Measurements from ENCODE around the gene CCDC82. TPM values are rescaled to one million over a fixed set of nuclear protein-coding genes. Genes with fewer than 3 reads are reported as not detected.

The CCDC82 gene
- total RNA-seq, 2 experiments from 2014 or later: 23.7 to 24.4 TPM

DNA sequence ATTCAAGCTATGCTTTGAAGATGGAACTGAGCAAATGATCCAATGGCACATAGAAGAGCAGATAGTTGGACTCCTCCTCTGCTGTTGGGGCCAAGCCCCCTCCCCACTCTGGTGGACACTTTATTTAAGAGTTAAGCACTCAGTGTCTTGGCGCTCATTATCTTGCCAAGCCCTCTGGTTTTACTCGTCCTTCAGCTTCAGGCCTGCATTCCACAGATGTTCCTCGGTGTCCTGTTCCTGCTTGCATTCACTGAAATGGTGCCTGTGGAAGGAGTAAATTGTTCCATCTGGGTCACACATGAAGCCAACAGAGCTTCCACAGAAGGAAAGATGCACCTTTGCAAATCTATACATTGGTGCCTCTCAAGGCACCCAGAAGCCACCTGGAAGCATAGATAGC lies 72.8 kb downstream of the CCDC82 start:
- no peaks in the 10 kb centered on the region for H3K9me3 ChIP-seq (ENCODE audit: control insufficient read depth in 1 of 2, insufficient read depth in 1 of 2, low read length in 2 of 2)
- H3K4me3 ChIP-seq (ENCODE audit: low read length): no peak overlapping the region
- ATAC-seq (ENCODE audit: poor library complexity) (no peak), DNase-seq (no peak)
- H3K36me3 ChIP-seq (ENCODE audit: insufficient read depth, low read length): peaks cover 14% of the 10 kb centered on the region
- H3K27me3 ChIP-seq (ENCODE audit: control insufficient read depth in 1 of 2, insufficient read depth in 2 of 2, low read length in 2 of 2): no peaks in the 10 kb centered on the region
- H3K27ac ChIP-seq (ENCODE audit: low read depth in 1 of 2, low read length in 2 of 2): no peak overlapping the region
- peak overlapping the region; percentile 85 for H3K27ac Mint-ChIP-seq
- no peak overlapping the region for H3K4me3 Mint-ChIP-seq
- ChIA-PET CTCF (interaction anchor here (1.5 kb wide), 1 partner anchor 26 kb away, joined by 5 read pairs; the partner anchor contains the start of gene MAML2), POLR2A (interaction anchor here (1.2 kb wide), 1 partner anchor 74 kb away, joined by 3 read pairs; no protein-coding TSS in a partner anchor)
- no peaks in the 10 kb centered on the region for H3K27me3 Mint-ChIP-seq
- H3K36me3 Mint-ChIP-seq (ENCODE audit: low read depth): peaks cover 77% of the 10 kb centered on the region
- peaks cover 100% of the 10 kb centered on the region for H3K4me1 Mint-ChIP-seq (ENCODE audit: low read depth)
- intact Hi-C loops (cut with DNase I, micrococcal nuclease): no loop called here
- no peaks in the 10 kb centered on the region for H3K9me3 Mint-ChIP-seq
- TF ChIP-seq, protein P1, sequence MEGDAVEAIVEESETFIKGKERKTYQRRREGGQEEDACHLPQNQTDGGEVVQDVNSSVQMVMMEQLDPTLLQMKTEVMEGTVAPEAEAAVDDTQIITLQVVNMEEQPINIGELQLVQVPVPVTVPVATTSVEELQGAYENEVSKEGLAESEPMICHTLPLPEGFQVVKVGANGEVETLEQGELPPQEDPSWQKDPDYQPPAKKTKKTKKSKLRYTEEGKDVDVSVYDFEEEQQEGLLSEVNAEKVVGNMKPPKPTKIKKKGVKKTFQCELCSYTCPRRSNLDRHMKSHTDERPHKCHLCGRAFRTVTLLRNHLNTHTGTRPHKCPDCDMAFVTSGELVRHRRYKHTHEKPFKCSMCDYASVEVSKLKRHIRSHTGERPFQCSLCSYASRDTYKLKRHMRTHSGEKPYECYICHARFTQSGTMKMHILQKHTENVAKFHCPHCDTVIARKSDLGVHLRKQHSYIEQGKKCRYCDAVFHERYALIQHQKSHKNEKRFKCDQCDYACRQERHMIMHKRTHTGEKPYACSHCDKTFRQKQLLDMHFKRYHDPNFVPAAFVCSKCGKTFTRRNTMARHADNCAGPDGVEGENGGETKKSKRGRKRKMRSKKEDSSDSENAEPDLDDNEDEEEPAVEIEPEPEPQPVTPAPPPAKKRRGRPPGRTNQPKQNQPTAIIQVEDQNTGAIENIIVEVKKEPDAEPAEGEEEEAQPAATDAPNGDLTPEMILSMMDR (IDR thresholded peaks at IDR 0.05): no peak
- peaks cover 41% of the 10 kb centered on the region for H3K4me1 ChIP-seq (ENCODE audit: insufficient read depth, low read length)

DNA sequence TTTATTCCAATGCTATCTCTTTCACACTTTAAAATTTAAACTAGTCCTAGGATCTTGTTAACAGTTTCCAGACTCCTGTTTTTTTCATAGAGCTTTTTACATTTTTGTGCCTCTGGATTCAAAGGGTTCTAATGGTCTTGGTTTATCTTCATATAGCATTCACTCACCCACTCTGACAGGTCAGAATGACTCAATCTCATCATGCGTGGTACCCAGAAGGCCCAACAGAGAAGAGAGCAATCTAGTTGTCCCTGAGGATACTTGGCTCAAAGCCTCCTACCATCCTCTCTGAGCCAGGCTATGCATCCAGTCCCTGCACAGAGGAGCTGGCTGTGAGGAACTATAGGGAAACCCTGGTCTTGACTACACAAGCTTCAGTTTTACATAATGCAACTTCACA lies 74.2 kb downstream of the CCDC82 start:
- Histone ChIP-seq H3K27ac (ENCODE audit: low read depth in 1 of 2, low read length in 2 of 2) (no peak overlapping the region), H3K27me3 (ENCODE audit: control insufficient read depth in 1 of 2, insufficient read depth in 2 of 2, low read length in 2 of 2) (no peaks in the 10 kb centered on the region), H3K9me3 (ENCODE audit: control insufficient read depth in 1 of 2, insufficient read depth in 1 of 2, low read length in 2 of 2) (no peaks in the 10 kb centered on the region), H3K4me1 (ENCODE audit: insufficient read depth, low read length) (peaks cover 39% of the 10 kb centered on the region), H3K36me3 (ENCODE audit: insufficient read depth, low read length) (peaks cover 17% of the 10 kb centered on the region), H3K4me3 (ENCODE audit: low read length) (no peak overlapping the region)
- TF ChIP-seq, protein P1 (IDR thresholded peaks at IDR 0.05): no peak
- H3K4me3 Mint-ChIP-seq: no peak overlapping the region
- POLR2A ChIA-PET: interaction anchor here (2.0 to 2.1 kb wide), 2 partner anchors 10 to 23 kb away, joined by 5 to 9 read pairs; no protein-coding TSS in a partner anchor
- H3K27me3 Mint-ChIP-seq: no peaks in the 10 kb centered on the region
- H3K27ac Mint-ChIP-seq: peak overlapping the region; percentile 85
- CTCF ChIA-PET: interaction anchor here (0.7 to 1.9 kb wide), 2 partner anchors 8 to 28 kb away, joined by 3 to 8 read pairs; partner anchors contain the start of gene MAML2
- no peak for ATAC-seq (ENCODE audit: poor library complexity)
- intact Hi-C loops (cut with DNase I, micrococcal nuclease): no loop called here
- peaks cover 100% of the 10 kb centered on the region for H3K4me1 Mint-ChIP-seq (ENCODE audit: low read depth)
- no peak for DNase-seq
- peaks cover 73% of the 10 kb centered on the region for H3K36me3 Mint-ChIP-seq (ENCODE audit: low read depth)
- no peaks in the 10 kb centered on the region for H3K9me3 Mint-ChIP-seq

DNA sequence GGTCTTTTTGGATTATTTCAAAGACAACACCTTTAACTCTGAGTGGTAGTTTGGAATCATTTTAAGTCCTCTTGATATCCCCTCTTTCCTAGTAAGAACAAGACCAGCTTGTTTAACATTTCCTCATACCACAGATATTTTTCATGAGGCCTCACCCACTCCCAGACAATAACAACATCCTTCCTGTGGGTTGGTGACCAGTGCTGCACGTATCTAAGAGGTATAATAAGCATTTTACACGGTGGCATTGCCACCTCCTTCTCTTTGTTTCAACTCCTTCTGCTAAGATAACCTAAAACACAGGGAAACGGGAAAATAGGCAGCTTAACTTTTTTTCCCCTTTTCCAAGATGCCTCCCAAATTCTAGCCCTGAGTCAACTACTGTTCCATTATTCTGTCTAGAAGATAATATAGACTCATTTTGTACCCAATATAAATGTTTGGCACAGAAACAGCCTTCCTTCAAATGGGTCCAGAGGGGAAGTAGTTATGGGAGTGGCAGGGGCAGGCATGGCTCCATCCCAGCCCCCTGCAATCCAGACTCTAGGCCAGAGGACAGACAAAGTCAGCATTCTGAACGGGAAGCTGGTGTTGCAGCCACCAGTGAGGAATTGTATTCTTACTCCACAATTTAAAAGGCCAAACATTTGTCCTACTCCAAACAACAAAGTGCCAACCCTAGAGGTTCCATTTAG lies 75.2 kb downstream of the CCDC82 start:
- H3K4me3 Mint-ChIP-seq: peak overlapping the region; percentile 42
- peaks cover 97% of the 10 kb centered on the region for H3K4me1 Mint-ChIP-seq (ENCODE audit: low read depth)
- no peaks in the 10 kb centered on the region for H3K9me3 ChIP-seq (ENCODE audit: control insufficient read depth in 1 of 2, insufficient read depth in 1 of 2, low read length in 2 of 2)
- ChIA-PET CTCF (interaction anchor here (1.9 kb wide), 1 partner anchor 29 kb away, joined by 8 read pairs; the partner anchor contains the start of gene MAML2), POLR2A (interaction anchor here (0.9 to 2.1 kb wide), 8 partner anchors 9 to 97 kb away, joined by 3 to 9 read pairs (median 4); no protein-coding TSS in a partner anchor)
- H3K4me1 ChIP-seq (ENCODE audit: insufficient read depth, low read length): peaks cover 39% of the 10 kb centered on the region
- H3K27ac ChIP-seq (ENCODE audit: low read depth in 1 of 2, low read length in 2 of 2): peak overlapping the region; percentile 28 to 38
- ATAC-seq (ENCODE audit: poor library complexity) (peak; percentile 72), DNase-seq (peak in 2 of 14 experiments; percentile 19 to 41)
- intact Hi-C loops (cut with DNase I, micrococcal nuclease): no loop called here
- H3K36me3 ChIP-seq (ENCODE audit: insufficient read depth, low read length): peaks cover 17% of the 10 kb centered on the region
- no peaks in the 10 kb centered on the region for H3K27me3 Mint-ChIP-seq
- no peaks in the 10 kb centered on the region for H3K27me3 ChIP-seq (ENCODE audit: control insufficient read depth in 1 of 2, insufficient read depth in 2 of 2, low read length in 2 of 2)
- peak overlapping the region; percentile 85 for H3K27ac Mint-ChIP-seq
- no peak overlapping the region for H3K4me3 ChIP-seq (ENCODE audit: low read length)
- H3K9me3 Mint-ChIP-seq: no peaks in the 10 kb centered on the region
- TF ChIP-seq, protein P1 (IDR thresholded peaks at IDR 0.05): no peak
- peaks cover 63% of the 10 kb centered on the region for H3K36me3 Mint-ChIP-seq (ENCODE audit: low read depth)

Data from CD4-positive, alpha-beta T cell (primary cell).